GM20431 (cell line): Measurements from ENCODE around the gene BRCA2.
"Not testable (repeated sequence)": the region's sequence is repeated elsewhere in the genome, so short reads cannot be mapped to it uniquely, and the experiment has no call there.

Experiments used
- in situ Hi-C: fragments of 300-500 bp; cut with MseI, MboI; formaldehyde crosslinking; loops from one replicate; pipeline ENCODE4 v1.15.0; 2020; ENCODE audit warnings: low sequenced_read_pairs; ENCODE audit not compliant: unreplicated experiment

BRCA2 gene

GRCh38 chr13:32310134-32310706, 5.1 kb upstream of the BRCA2 start:
- in situ Hi-C loops, result loop anchor here (25.0 kb wide), 2 partner anchors 298 to 398 kb away; no protein-coding TSS in a partner anchor

DNA sequence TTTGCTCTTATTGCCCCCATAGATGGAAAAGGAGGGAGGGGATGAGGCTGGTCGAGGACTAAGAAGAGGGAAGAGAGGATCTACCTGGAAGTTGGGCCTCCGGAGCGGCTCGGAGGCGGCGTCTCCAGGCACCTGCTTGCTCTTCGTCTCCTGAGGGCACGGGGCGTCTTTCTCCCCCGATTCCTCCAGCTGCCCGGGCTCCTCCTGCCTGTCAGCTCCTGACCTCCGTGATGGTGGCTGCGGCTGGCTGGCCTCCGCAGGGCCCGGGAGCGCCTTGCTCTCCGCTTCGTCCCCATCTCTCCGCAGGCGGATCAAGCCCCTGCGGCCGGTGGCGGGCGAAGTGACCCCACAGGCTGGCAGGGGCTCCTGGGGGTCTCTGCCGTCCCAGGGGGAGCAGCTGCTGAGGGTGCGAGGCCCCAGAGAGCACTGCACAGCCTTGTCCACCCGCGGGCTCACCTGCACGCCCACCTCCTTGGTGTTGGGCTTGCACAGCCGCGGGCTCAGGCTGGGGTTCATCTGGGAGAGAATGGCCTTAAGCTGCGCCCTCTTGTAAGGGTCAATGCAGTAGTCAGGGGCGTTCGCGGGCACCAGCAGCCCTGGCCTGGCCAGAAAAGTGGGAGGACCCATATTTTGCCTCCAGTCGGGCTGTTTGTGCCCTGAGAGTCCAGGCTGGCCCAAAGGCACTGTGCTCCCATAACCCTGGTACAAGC, 4.0 kb upstream of the BRCA2 start:
- in situ Hi-C loops, result loop anchor here (25.0 kb wide), 2 partner anchors 299 to 399 kb away; no protein-coding TSS in a partner anchor

GRCh38 chr13:32314271-32315237, 754 bp upstream of the BRCA2 start:
- in situ Hi-C loops, result loop anchor here (25.0 kb wide), 2 partner anchors 302 to 402 kb away; no protein-coding TSS in a partner anchor

- in situ Hi-C loops, result loop anchor here (25.0 kb wide), 2 partner anchors 304 to 404 kb away; no protein-coding TSS in a partner anchor
Measured at GRCh38 chr13:32316028-32316339, 676 bp downstream of the BRCA2 start.

GRCh38 chr13:32316501-32316900, 1.2 kb downstream of the BRCA2 start:
- in situ Hi-C loops, result loop anchor here (25.0 kb wide), 2 partner anchors 304 to 404 kb away; no protein-coding TSS in a partner anchor

DNA sequence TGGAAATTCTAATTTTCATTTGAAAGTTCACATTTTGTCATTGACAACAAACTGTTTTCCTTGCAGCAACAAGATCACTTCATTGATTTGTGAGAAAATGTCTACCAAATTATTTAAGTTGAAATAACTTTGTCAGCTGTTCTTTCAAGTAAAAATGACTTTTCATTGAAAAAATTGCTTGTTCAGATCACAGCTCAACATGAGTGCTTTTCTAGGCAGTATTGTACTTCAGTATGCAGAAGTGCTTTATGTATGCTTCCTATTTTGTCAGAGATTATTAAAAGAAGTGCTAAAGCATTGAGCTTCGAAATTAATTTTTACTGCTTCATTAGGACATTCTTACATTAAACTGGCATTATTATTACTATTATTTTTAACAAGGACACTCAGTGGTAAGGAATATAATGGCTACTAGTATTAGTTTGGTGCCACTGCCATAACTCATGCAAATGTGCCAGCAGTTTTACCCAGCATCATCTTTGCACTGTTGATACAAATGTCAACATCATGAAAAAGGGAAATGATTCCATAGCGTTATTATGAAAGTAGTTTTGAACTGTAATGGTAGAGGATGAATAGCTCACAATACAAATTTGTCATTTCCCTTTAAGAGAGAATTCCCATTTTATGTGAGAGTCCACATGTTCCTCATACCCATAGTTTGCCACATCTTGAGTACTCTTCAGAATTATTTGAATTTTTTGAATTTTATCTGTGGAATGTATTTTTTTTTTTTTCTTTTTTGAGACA, 2.6 kb downstream of the BRCA2 start:
- in situ Hi-C loops, result loop anchor here (25.0 kb wide), 2 partner anchors 306 to 406 kb away; no protein-coding TSS in a partner anchor

DNA sequence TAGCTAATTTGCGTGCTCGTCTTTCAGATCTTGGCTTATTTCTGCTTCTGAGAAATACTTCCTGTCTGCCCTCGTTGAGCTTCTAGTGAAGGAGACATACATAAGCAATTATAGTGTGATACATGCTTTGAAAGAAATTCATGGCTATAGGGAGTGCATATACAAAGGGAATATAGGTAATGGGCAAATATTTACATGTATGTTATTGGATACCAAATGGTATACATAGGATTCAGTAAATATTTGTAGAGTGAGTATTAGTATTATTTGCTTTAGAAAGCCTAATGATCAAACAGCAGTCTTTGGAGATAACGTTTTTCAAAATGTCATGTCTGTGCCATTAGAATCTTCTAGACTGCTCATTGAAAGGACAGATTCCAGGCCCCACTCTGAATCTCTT, 5.2 kb downstream of the BRCA2 start:
- in situ Hi-C loops, result loop anchor here (25.0 kb wide), 2 partner anchors 308 to 408 kb away; no protein-coding TSS in a partner anchor

GRCh38 chr13:32323912-32324311, 8.6 kb downstream of the BRCA2 start:
- in situ Hi-C loops, result loop anchor here (25.0 kb wide), 2 partner anchors 312 to 412 kb away; no protein-coding TSS in a partner anchor

- in situ Hi-C loops, result no loop called here
Measured at GRCh38 chr13:32330441-32330840, 15.1 kb downstream of the BRCA2 start.

- in situ Hi-C loops, result no loop called here
Measured at GRCh38 chr13:32334671-32335070, 19.4 kb downstream of the BRCA2 start.

DNA sequence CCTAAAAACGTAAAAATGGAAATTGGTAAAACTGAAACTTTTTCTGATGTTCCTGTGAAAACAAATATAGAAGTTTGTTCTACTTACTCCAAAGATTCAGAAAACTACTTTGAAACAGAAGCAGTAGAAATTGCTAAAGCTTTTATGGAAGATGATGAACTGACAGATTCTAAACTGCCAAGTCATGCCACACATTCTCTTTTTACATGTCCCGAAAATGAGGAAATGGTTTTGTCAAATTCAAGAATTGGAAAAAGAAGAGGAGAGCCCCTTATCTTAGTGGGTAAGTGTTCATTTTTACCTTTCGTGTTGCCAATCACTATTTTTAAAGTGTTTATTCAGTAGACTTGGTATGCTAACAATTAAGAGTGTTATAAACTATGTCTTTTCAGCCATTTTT, 25.6 kb downstream of the BRCA2 start:
- in situ Hi-C loops, result no loop called here

DNA sequence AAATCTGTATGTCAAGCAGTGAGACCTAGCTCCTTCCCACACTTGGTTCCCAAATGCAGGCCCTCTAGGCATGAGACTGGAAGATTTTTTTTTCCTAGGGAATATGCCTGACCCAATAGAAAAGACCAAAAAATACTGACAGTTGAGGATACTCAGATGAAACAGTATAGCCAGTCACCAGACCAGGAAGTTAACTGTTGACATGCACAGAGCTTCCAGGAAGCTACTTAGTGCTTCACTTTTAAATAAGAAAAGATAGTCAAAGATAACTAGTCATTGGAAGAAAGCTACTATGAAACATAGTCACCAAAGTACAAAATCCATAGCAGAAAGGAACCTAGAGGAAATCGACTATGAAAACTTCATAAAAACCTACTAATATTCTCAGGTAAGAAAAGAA, 32.3 kb downstream of the BRCA2 start:
- in situ Hi-C loops, result no loop called here

- in situ Hi-C loops, result not testable (repeated sequence)
Measured at GRCh38 chr13:32350839-32351441, 35.6 kb downstream of the BRCA2 start.

DNA sequence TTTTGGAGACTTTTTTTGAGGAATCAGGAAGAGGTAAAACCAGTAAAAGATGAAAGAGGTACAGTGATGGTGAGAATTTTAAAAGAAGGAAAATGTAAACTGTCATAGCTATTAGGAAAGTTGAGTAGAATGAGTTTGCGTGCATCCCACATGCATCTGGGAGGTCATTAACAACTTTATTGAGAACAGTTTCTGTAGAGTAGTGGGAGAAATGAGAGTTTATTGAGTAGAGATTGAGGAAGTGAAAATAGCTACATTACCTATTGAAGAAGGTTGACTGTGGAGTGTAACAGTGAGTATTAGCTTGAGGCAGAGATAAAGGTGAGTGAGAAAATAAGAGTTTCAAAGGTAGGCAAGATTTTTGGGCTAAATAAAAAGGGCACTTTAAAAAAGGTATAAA, 38.7 kb downstream of the BRCA2 start:
- in situ Hi-C loops, result no loop called here

DNA sequence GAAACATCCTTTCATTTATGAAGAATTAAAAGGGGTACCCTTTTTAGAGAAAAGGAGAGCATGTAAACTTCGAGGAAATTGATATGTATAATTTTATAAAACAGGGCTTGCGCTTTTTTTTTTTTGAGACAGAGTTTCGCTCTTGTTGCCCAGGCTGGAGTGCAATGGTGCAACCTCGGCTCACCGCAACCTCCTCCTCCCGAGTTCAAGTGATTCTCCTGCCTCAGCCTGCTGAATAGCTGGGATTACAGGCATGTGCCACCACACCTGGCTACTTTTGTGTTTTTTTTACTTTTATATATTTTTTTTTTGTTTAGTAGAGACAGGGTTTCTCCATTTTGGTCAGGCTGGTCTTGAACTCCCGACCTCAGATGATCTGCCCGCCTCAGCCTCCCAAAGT, 40.6 kb downstream of the BRCA2 start:
- in situ Hi-C loops, result not testable (repeated sequence)

DNA sequence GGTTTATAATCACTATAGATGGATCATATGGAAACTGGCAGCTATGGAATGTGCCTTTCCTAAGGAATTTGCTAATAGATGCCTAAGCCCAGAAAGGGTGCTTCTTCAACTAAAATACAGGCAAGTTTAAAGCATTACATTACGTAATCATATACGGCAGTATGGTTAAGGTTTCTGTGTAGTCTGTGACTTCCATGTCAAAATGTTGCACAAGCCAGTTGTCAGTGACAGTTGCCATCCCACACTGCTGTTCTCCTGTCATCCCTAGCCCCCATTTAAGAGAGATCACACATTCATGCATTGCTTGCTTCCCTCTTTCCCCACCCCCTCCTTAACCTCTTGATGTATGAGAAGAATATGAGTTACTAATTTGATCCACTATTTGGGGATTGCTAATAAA, 47.3 kb downstream of the BRCA2 start:
- in situ Hi-C loops, result no loop called here

DNA sequence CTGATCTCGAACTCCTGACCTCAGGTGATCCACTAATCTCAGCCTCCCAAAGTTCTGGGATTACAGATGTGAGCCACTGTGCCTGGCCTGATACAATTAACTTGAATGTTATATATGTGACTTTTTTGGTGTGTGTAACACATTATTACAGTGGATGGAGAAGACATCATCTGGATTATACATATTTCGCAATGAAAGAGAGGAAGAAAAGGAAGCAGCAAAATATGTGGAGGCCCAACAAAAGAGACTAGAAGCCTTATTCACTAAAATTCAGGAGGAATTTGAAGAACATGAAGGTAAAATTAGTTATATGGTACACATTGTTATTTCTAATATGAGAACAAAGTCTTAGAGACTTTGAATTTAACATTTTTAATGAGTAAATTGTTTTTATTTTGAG, 55.5 kb downstream of the BRCA2 start:
- in situ Hi-C loops, result no loop called here

GRCh38 chr13:32376642-32377415, 61.5 kb downstream of the BRCA2 start:
- in situ Hi-C loops, result no loop called here

DNA sequence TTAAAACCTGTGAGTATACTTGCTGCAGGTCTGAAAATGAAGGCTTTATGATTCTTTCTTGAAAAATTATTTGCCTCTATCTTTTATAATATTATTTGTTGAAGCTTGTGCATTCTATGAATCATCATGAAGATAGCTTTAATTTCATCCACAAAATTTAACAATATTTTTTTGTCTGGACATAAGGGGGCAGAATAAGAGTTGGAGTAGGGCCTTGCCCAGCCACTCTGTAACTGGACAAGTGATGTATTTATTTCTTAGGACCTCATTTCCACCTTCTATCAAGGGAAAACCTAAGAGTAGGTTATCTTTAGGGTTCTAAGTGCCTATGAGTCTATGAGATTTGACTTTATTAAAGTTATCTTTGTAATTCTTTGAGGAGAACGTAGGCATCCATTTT, 62.7 kb downstream of the BRCA2 start:
- in situ Hi-C loops, result no loop called here
